ENCODE data around the gene WWOX. TPM values are rescaled to one million over a fixed set of nuclear protein-coding genes. Genes with fewer than 3 reads are reported as not detected.

WWOX gene
- total RNA-seq, 6 experiments from 2014 or later: 13.0 to 24.3 (median 16.5) TPM

GRCh38 chr16:78836802-78837491 is 737.5 kb downstream of the WWOX start:
- H3K4me1 ChIP-seq: no peaks in the 10 kb centered on the region
- ATAC-seq (no peak), DNase-seq (no peak)
- H3K27ac ChIP-seq: no peak overlapping the region
- no peak overlapping the region for H3K4me3 ChIP-seq
- no peaks in the 10 kb centered on the region for H3K36me3 ChIP-seq
- H3K27me3 ChIP-seq: no peaks in the 10 kb centered on the region
- H3K9me3 ChIP-seq: no peaks in the 10 kb centered on the region
- 77% methylated on average over 7 of the region's 8 CpGs for WGBS (ENCODE audit: insufficient coverage, low coverage, low lambda C conversion rate, missing lambda C conversion rate)
- intact Hi-C loops (cut with DNase I): no loop called here
- no peak for TF ChIP-seq POLR2A (IDR thresholded peaks at IDR 0.05)
- TF ChIP-seq CTCF (IDR thresholded peaks at IDR 0.05): no peak

- no peaks in the 10 kb centered on the region for H3K36me3 ChIP-seq
- TF ChIP-seq CTCF (IDR thresholded peaks at IDR 0.05) (no peak), POLR2A (IDR thresholded peaks at IDR 0.05) (no peak)
- no peak overlapping the region for H3K4me3 ChIP-seq
- DNase-seq (no peak), ATAC-seq (no peak)
- no peak overlapping the region for H3K27ac ChIP-seq
- no peaks in the 10 kb centered on the region for H3K27me3 ChIP-seq
- intact Hi-C loops (cut with DNase I): no loop called here
- no peaks in the 10 kb centered on the region for H3K4me1 ChIP-seq
- H3K9me3 ChIP-seq: no peaks in the 10 kb centered on the region
Measured at GRCh38 chr16:78837706-78838105, 738.3 kb downstream of the WWOX start.

- no peak for DNase-seq
- WGBS (ENCODE audit: insufficient coverage, low coverage, low lambda C conversion rate, missing lambda C conversion rate): 65% methylated on average over 5 of the region's 5 CpGs
- no peak for TF ChIP-seq POLR2A (IDR thresholded peaks at IDR 0.05)
- H3K4me3 ChIP-seq: no peak overlapping the region
- intact Hi-C loops (cut with DNase I): no loop called here
- no peak overlapping the region for H3K27ac ChIP-seq
- H3K27me3 ChIP-seq: no peaks in the 10 kb centered on the region
- no peak for ATAC-seq
- H3K36me3 ChIP-seq: no peaks in the 10 kb centered on the region
- no peaks in the 10 kb centered on the region for H3K4me1 ChIP-seq
- no peaks in the 10 kb centered on the region for H3K9me3 ChIP-seq
Measured at GRCh38 chr16:78838276-78838675, 738.8 kb downstream of the WWOX start.

- no peaks in the 10 kb centered on the region for H3K4me1 ChIP-seq
- no peaks in the 10 kb centered on the region for H3K9me3 ChIP-seq
- 68% methylated on average over 4 of the region's 4 CpGs for WGBS (ENCODE audit: insufficient coverage, low coverage, low lambda C conversion rate, missing lambda C conversion rate)
- TF ChIP-seq POLR2A (IDR thresholded peaks at IDR 0.05) (no peak), CTCF (IDR thresholded peaks at IDR 0.05) (no peak)
- H3K36me3 ChIP-seq: no peaks in the 10 kb centered on the region
- no peak overlapping the region for H3K4me3 ChIP-seq
- ATAC-seq: no peak
- H3K27ac ChIP-seq: no peak overlapping the region
- no peaks in the 10 kb centered on the region for H3K27me3 ChIP-seq
- DNase-seq: no peak
- intact Hi-C loops (cut with DNase I): no loop called here
Measured at GRCh38 chr16:78842950-78843349, 743.5 kb downstream of the WWOX start.

GRCh38 chr16:78843978-78844377 is 744.5 kb downstream of the WWOX start:
- H3K27ac ChIP-seq: no peak overlapping the region
- no peak for ATAC-seq
- H3K27me3 ChIP-seq: no peaks in the 10 kb centered on the region
- H3K36me3 ChIP-seq: no peaks in the 10 kb centered on the region
- intact Hi-C loops (cut with DNase I): no loop called here
- TF ChIP-seq CTCF (IDR thresholded peaks at IDR 0.05) (no peak), POLR2A (IDR thresholded peaks at IDR 0.05) (no peak)
- no peaks in the 10 kb centered on the region for H3K9me3 ChIP-seq
- H3K4me3 ChIP-seq: no peak overlapping the region
- 88% methylated on average over 5 of the region's 5 CpGs for WGBS (ENCODE audit: insufficient coverage, low coverage, low lambda C conversion rate, missing lambda C conversion rate)
- DNase-seq: no peak
- no peaks in the 10 kb centered on the region for H3K4me1 ChIP-seq

Data from right lobe of liver (tissue), 6 donors.